Esophagus muscularis mucosa (tissue), 4 donors: ENCODE measurements around the gene FOXG1.

ENCODE experiments used
- EP300 ChIP-seq: sonication (generic); formaldehyde crosslinking; IDR thresholded peaks from one replicate; pipeline ENCODE4 v1.6.1; 2017; ENCODE audit warnings: antibody characterized with exemption
- POLR2A ChIP-seq: fragments of 450-650 bp; IDR thresholded peaks from one replicate; pipeline ENCODE4 v1.6.1; 2017; ENCODE audit warnings: antibody characterized with exemption, moderate library complexity, mild to moderate bottlenecking, low read depth
- TF ChIP-seq, protein P1 (sequence below), 3 experiments: fragments of 200-600 bp in 2 of 3; fragments of 450-650 bp in 1 of 3; sonication (generic) in 2 of 3; IDR thresholded peaks; one replicate each; pipeline ENCODE4 v1.5.1; 2017 to 2019; ENCODE audit warnings: antibody characterized with exemption in 3 of 3, mild to moderate bottlenecking in 2 of 3, moderate library complexity in 1 of 3

DNA sequence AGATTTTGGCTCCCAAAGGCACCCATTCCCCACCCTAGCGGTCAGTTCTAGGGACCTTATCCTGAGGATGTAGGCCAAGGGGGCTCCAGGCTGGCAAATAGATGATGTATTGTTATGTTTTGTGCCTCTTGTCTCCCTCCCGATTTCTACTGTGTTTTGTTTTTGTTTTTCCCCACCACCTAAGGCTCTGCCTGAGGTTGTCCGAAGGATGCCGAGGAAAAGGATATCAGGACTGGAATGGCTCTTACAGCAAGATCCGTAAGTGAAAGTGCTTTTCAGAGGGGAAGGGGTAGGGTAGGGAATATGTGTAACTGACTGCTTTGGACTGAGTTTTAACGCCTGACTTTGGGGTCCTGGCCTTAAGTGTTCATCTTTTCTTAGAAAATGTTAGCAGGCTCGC, 6.6 kb downstream of the FOXG1 start:
- TF ChIP-seq, protein P1, sequence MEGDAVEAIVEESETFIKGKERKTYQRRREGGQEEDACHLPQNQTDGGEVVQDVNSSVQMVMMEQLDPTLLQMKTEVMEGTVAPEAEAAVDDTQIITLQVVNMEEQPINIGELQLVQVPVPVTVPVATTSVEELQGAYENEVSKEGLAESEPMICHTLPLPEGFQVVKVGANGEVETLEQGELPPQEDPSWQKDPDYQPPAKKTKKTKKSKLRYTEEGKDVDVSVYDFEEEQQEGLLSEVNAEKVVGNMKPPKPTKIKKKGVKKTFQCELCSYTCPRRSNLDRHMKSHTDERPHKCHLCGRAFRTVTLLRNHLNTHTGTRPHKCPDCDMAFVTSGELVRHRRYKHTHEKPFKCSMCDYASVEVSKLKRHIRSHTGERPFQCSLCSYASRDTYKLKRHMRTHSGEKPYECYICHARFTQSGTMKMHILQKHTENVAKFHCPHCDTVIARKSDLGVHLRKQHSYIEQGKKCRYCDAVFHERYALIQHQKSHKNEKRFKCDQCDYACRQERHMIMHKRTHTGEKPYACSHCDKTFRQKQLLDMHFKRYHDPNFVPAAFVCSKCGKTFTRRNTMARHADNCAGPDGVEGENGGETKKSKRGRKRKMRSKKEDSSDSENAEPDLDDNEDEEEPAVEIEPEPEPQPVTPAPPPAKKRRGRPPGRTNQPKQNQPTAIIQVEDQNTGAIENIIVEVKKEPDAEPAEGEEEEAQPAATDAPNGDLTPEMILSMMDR (IDR thresholded peaks at IDR 0.05): no peak
- TF ChIP-seq EP300 (no peak), POLR2A (no peak)
